Neuronal stem cell (in vitro differentiated cells): ENCODE data around the gene ALPI.
"Not testable (repeated sequence)": the region's sequence is repeated elsewhere in the genome, so short reads cannot be mapped to it uniquely, and the experiment has no call there.

Experiments used
- DNase-seq: peaks from one replicate; pipeline ENCODE4 v3.0.0-alpha.2; 2013; ENCODE audit warnings: low spot score
- H2AFZ ChIP-seq: one replicate; pipeline ENCODE4 v1.6.1; 2013; ENCODE audit warnings: mild to moderate bottlenecking, low read length, inconsistent platforms
- H2AK5ac ChIP-seq: 2 replicates; pipeline ENCODE4 v1.6.1; 2013; ENCODE audit warnings: low read depth, mild to moderate bottlenecking, inconsistent platforms, low read length, moderate library complexity, mixed read lengths
- H2BK120ac ChIP-seq: 2 replicates; pipeline ENCODE4 v1.6.1; 2013; ENCODE audit warnings: low read depth, mild to moderate bottlenecking, inconsistent platforms, low read length, moderate library complexity, mixed read lengths
- H2BK12ac ChIP-seq: one replicate; pipeline ENCODE4 v1.6.1; 2013; ENCODE audit warnings: low read length, inconsistent platforms
- H2BK15ac ChIP-seq: 2 replicates; pipeline ENCODE4 v1.6.1; 2013; ENCODE audit warnings: mild to moderate bottlenecking, low read length, inconsistent platforms, mixed read lengths
- H2BK5ac ChIP-seq: one replicate; pipeline ENCODE4 v1.6.1; 2013; ENCODE audit warnings: inconsistent platforms, mild to moderate bottlenecking, low read length, moderate library complexity
- H3K14ac ChIP-seq: one replicate; pipeline ENCODE4 v1.6.1; 2013; ENCODE audit warnings: low read length, inconsistent platforms
- H3K18ac ChIP-seq: 2 replicates; pipeline ENCODE4 v1.6.1; 2013; ENCODE audit warnings: low read length, inconsistent platforms
- H3K23ac ChIP-seq: 2 replicates; pipeline ENCODE4 v1.6.1; 2013; ENCODE audit warnings: low read depth, mild to moderate bottlenecking, mixed read lengths, low read length, inconsistent platforms; ENCODE audit not compliant: poor library complexity
- H3K27ac ChIP-seq: replicated peaks from 3 replicates; pipeline ENCODE4 v1.5.1; 2013; ENCODE audit warnings: low read length, inconsistent platforms
- H3K27me3 ChIP-seq, 3 experiments: 2 replicates each; pipeline ENCODE4 v1.6.1; 2013; ENCODE audit warnings: low read length in 3 of 3, mild to moderate bottlenecking in 2 of 3, inconsistent platforms in 1 of 3, low read depth in 1 of 3, mixed read lengths in 1 of 3, moderate library complexity in 1 of 3; ENCODE audit not compliant: control insufficient read depth in 3 of 3, insufficient read depth in 3 of 3
- H3K36me3 ChIP-seq, 2 donors: replicated peaks in 1 of 2; 2 replicates each; pipeline ENCODE4 v1.6.1; 2013; ENCODE audit warnings: low read length in 2 of 2; ENCODE audit not compliant: control insufficient read depth in 2 of 2, insufficient read depth in 2 of 2
- H3K4ac ChIP-seq: 2 replicates; pipeline ENCODE4 v1.6.1; 2013; ENCODE audit warnings: inconsistent platforms, mild to moderate bottlenecking, low read length, moderate library complexity
- H3K4me1 ChIP-seq, 2 donors: 1 replicate in 1 of 2; 2 replicates in 1 of 2; pipeline ENCODE4 v1.6.1; 2013; ENCODE audit warnings: low read length in 2 of 2, low read depth in 1 of 2; ENCODE audit not compliant: control insufficient read depth in 2 of 2, insufficient read depth in 1 of 2
- H3K4me2 ChIP-seq: one replicate; pipeline ENCODE4 v1.6.1; 2013; ENCODE audit warnings: mild to moderate bottlenecking, low read length, inconsistent platforms; ENCODE audit not compliant: insufficient read depth, poor library complexity, severe bottlenecking
- H3K4me3 ChIP-seq, 2 donors: 2 replicates each; pipeline ENCODE4 v1.5.1; 2013; ENCODE audit warnings: low read length in 2 of 2, mild to moderate bottlenecking in 2 of 2, inconsistent platforms in 1 of 2, moderate library complexity in 1 of 2
- H3K79me1 ChIP-seq: one replicate; pipeline ENCODE4 v1.6.1; 2013; ENCODE audit warnings: low read depth, mild to moderate bottlenecking, inconsistent platforms, low read length, moderate library complexity
- H3K9ac ChIP-seq: one replicate; pipeline ENCODE4 v1.6.1; 2013; ENCODE audit warnings: mild to moderate bottlenecking, low read depth, low read length, inconsistent platforms; ENCODE audit not compliant: poor library complexity
- H3K9me3 ChIP-seq, 2 donors: replicated peaks in 1 of 2; 2 replicates each; pipeline versions ENCODE3 to v1.6.1; 2013; ENCODE audit warnings: low read length in 2 of 2, mild to moderate bottlenecking in 2 of 2, inconsistent platforms in 1 of 2, low read depth in 1 of 2, mixed read lengths in 1 of 2, moderate library complexity in 1 of 2; ENCODE audit not compliant: control insufficient read depth in 2 of 2, insufficient read depth in 1 of 2
- H4K8ac ChIP-seq: one replicate; pipeline ENCODE4 v1.6.1; 2013; ENCODE audit warnings: low read depth, mild to moderate bottlenecking, inconsistent platforms, low read length, moderate library complexity
- H4K91ac ChIP-seq: one replicate; pipeline ENCODE4 v1.6.1; 2013; ENCODE audit warnings: low read length, low read depth, mild to moderate bottlenecking, inconsistent platforms; ENCODE audit not compliant: poor library complexity
- WGBS, 2 donors: extraction: QIAGEN DNeasy Blood & Tissue Kit; methylation state at CpG; one replicate each; pipeline ENCODE4 v1.1.7; 2013; ENCODE audit warnings: missing lambda C conversion rate in 2 of 2, mixed read lengths in 1 of 2; ENCODE audit not compliant: insufficient read length in 2 of 2, insufficient replicate concordance in 1 of 2; ENCODE audit errors: extremely low coverage in 2 of 2; 5-methylcytosine and 5-hydroxymethylcytosine counted together

ALPI gene

GRCh38 chr2:232442431-232442830 lies 13.5 kb upstream of the ALPI start:
- not testable (repeated sequence) for H2AK5ac ChIP-seq, H2BK5ac ChIP-seq, H4K8ac ChIP-seq, DNase-seq, H3K79me1 ChIP-seq, H3K4me3 ChIP-seq, H3K9me3 ChIP-seq, H3K36me3 ChIP-seq, H2AFZ ChIP-seq, H3K4me2 ChIP-seq, H3K14ac ChIP-seq, H3K23ac ChIP-seq, H3K4ac ChIP-seq, H3K9ac ChIP-seq, H3K18ac ChIP-seq, H2BK12ac ChIP-seq, H3K27ac ChIP-seq, H4K91ac ChIP-seq, H2BK120ac ChIP-seq, H2BK15ac ChIP-seq, H3K4me1 ChIP-seq
- no CpG with 5 or more reads among the region's 13 CpGs for WGBS, 2 donors
- peaks cover 0 to 28% (median 7%) of the 10 kb centered on the region in 3 experiments for H3K27me3 ChIP-seq

- H4K8ac ChIP-seq, H3K23ac ChIP-seq, H2BK5ac ChIP-seq, DNase-seq, H3K9ac ChIP-seq, H3K27ac ChIP-seq, H4K91ac ChIP-seq, H3K14ac ChIP-seq, H2BK15ac ChIP-seq, H2BK12ac ChIP-seq, H2BK120ac ChIP-seq, H3K18ac ChIP-seq, H3K79me1 ChIP-seq, H3K4me1 ChIP-seq, H2AK5ac ChIP-seq, H3K36me3 ChIP-seq, H3K4me2 ChIP-seq, H3K9me3 ChIP-seq, H2AFZ ChIP-seq, H3K4me3 ChIP-seq, H3K4ac ChIP-seq: not testable (repeated sequence)
- peaks cover 0 to 34% (median 6%) of the 10 kb centered on the region in 3 experiments for H3K27me3 ChIP-seq
- no CpG with 5 or more reads among the region's 13 CpGs for WGBS, 2 donors
These were observed 12.9 kb upstream of the ALPI start for GRCh38 chr2:232443047-232443446.

GRCh38 chr2:232443669-232444408 lies 12.1 kb upstream of the ALPI start:
- not testable (repeated sequence) for H4K8ac ChIP-seq, H3K36me3 ChIP-seq, H3K23ac ChIP-seq, DNase-seq, H2AFZ ChIP-seq, H2BK12ac ChIP-seq, H3K9me3 ChIP-seq, H3K4ac ChIP-seq, H2BK5ac ChIP-seq, H3K79me1 ChIP-seq, H3K4me3 ChIP-seq, H3K9ac ChIP-seq, H4K91ac ChIP-seq, H3K4me2 ChIP-seq, H3K27ac ChIP-seq
- Histone ChIP-seq H2AK5ac (peak overlapping the region; percentile 53), H2BK120ac (peak overlapping the region; percentile 16), H3K18ac (peak overlapping the region; percentile 84), H3K27me3 (peaks cover 0 to 31% (median 4%) of the 10 kb centered on the region in 3 experiments), H3K4me1 (peaks cover 9 to 13% of the 10 kb centered on the region in 2 donors), H2BK15ac (peak overlapping the region; percentile 15), H3K14ac (peak overlapping the region; percentile 25)
- WGBS, 2 donors, result no CpG with 5 or more reads among the region's 21 CpGs

- Histone ChIP-seq H2AK5ac (peak overlapping the region; percentile 53), H3K9me3 (no peaks in the 10 kb centered on the region), H3K4ac (no peak overlapping the region), H2BK15ac (peak overlapping the region; percentile 15), H4K8ac (no peak overlapping the region), H3K4me3 (no peak overlapping the region), H3K4me1 (peaks cover 9 to 13% of the 10 kb centered on the region in 2 donors), H3K14ac (peak overlapping the region; percentile 25), H3K4me2 (no peak overlapping the region), H3K79me1 (no peaks in the 10 kb centered on the region), H2BK5ac (no peak overlapping the region), H2BK12ac (peak overlapping the region; percentile 97), H3K23ac (no peak overlapping the region), H2AFZ (no peak overlapping the region), H3K27ac (no peak overlapping the region), H3K18ac (peak overlapping the region; percentile 84), H3K36me3 (no peaks in the 10 kb centered on the region), H3K9ac (no peak overlapping the region), H2BK120ac (peak overlapping the region; percentile 16), H3K27me3 (peaks cover 0 to 33% (median 4%) of the 10 kb centered on the region in 3 experiments), H4K91ac (no peak overlapping the region)
- no peak for DNase-seq
- no CpG with 5 or more reads among the region's 21 CpGs for WGBS, 2 donors
These were observed 11.4 kb upstream of the ALPI start for GRCh38 chr2:232444409-232445148.
